DOHH2 (cell line): Measurements from ENCODE around the gene HOXA10.

Experiments
- CTCF ChIP-seq: fragments of 200-600 bp; sonication (generic); IDR thresholded peaks from one replicate; pipeline ENCODE4 v1.5.1; 2014; ENCODE audit warnings: antibody characterized with exemption, mild to moderate bottlenecking, low read depth, low read length; ENCODE audit not compliant: poor library complexity, severe bottlenecking
- EZH2phosphoT487 ChIP-seq: fragments of 200-600 bp; sonication (generic); IDR thresholded peaks from 2 replicates; pipeline ENCODE4 v1.6.1; 2017; ENCODE audit warnings: borderline replicate concordance, mild to moderate bottlenecking, antibody characterized with exemption, low read length, moderate library complexity, mixed read lengths

DNA sequence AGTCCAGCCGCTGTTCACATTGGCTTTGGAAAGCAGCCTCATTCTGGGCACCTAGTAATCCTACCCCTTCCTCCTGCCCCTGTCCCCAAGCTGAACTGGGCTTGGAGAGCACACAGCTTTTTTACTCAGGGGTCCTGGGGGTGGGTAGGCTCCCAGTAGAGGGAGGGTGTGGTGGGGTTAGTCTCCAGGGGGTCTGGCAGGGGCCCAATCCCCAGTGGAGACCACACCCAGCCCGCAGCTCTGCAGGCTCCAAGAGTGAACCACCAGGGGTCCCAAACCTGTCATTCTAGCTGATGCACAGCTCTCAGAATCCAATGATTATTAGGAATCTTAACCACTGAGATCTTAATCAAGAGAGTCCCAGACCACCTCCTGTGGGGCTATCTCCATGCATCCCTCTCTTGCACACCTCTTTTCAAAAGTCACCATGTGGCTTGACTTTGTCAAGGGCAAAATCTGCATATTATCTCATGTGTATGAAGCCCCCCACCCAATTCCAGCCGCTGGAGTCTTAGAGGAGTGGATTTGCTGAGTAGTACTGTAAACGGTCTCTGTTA lies 8.2 kb upstream of the HOXA10 start:
- TF ChIP-seq CTCF (no peak), EZH2phosphoT487 (no peak)
